ENCODE results near the gene DPF3. TPM values are rescaled to one million over a fixed set of nuclear protein-coding genes. Genes with fewer than 3 reads are reported as not detected.

DPF3 gene
- total and polyA plus RNA-seq, 2 of the 13 experiments (the other 11 are each of a cell fraction or from before 2014, with no cell fraction given) = 0.09 to 0.60 TPM

GRCh38 chr14:72884386-72884785 is 9.5 kb downstream of the DPF3 start (continued):
- TF ChIP-seq HMGXB3 (CRISPR knock-in tag; IDR thresholded peaks at IDR 0.05; ENCODE audit: borderline replicate concordance) (no peak), HDAC2 (CRISPR knock-in tag; IDR thresholded peaks at IDR 0.05) (no peak), ZNF678 (CRISPR knock-in tag; IDR thresholded peaks at IDR 0.05) (no peak), HNF1B (CRISPR knock-in tag; IDR thresholded peaks at IDR 0.05) (no peak), SRSF9 (IDR thresholded peaks at IDR 0.05; ENCODE audit: borderline replicate concordance, insufficient read depth, low read depth, low read length, poor library complexity, severe bottlenecking) (no peak), HHEX (CRISPR knock-in tag; IDR thresholded peaks at IDR 0.05) (no peak), ELK4 (CRISPR knock-in tag; IDR thresholded peaks at IDR 0.05; ENCODE audit: borderline replicate concordance) (no peak), TBL1XR1 (IDR thresholded peaks at IDR 0.05; ENCODE audit: borderline replicate concordance, low read length, partially characterized antibody) (no peak), BCL3 (CRISPR knock-in tag; IDR thresholded peaks at IDR 0.05) (no peak)
